Jurkat, Clone E6-1 (cell line): Measurements from ENCODE around the gene SIMC1.
"Not testable (repeated sequence)": the region's sequence is repeated elsewhere in the genome, so short reads cannot be mapped to it uniquely, and the experiment has no call there.

ENCODE experiments used
- DNase-seq: peaks from one replicate; pipeline ENCODE4 v3.0.0-alpha.2; 2011; ENCODE audit warnings: low read depth, low spot score
- H3K4me3 ChIP-seq: 2 replicates; pipeline ENCODE4 v1.5.1; 2011; ENCODE audit warnings: mild to moderate bottlenecking, low read length, control low read depth, moderate library complexity

The SIMC1 gene

GRCh38 chr5:176257871-176258505, 19.8 kb downstream of the SIMC1 start:
- not testable (repeated sequence) for DNase-seq

GRCh38 chr5:176260682-176261081, 22.5 kb downstream of the SIMC1 start:
- H3K4me3 ChIP-seq, DNase-seq: not testable (repeated sequence)

More at GRCh38 chr5:176257871-176258505, 19.8 kb downstream of the SIMC1 start:
- H3K4me3 ChIP-seq = not testable (repeated sequence)

GRCh38 chr5:176266448-176266847, 28.2 kb downstream of the SIMC1 start:
- not testable (repeated sequence) for DNase-seq, H3K4me3 ChIP-seq

GRCh38 chr5:176289018-176289417, 50.8 kb downstream of the SIMC1 start:
- not testable (repeated sequence) for H3K4me3 ChIP-seq, DNase-seq

- H3K4me3 ChIP-seq, DNase-seq: not testable (repeated sequence)
Measured at GRCh38 chr5:176290057-176290840, 52.0 kb downstream of the SIMC1 start.

GRCh38 chr5:176305356-176305755, 67.1 kb downstream of the SIMC1 start:
- not testable (repeated sequence) for H3K4me3 ChIP-seq, DNase-seq

- DNase-seq = no peak
- no peak overlapping the region for H3K4me3 ChIP-seq
Measured at GRCh38 chr5:176317534-176318374, 79.5 kb downstream of the SIMC1 start.

GRCh38 chr5:176319827-176320554, 81.8 kb downstream of the SIMC1 start:
- H3K4me3 ChIP-seq = no peak overlapping the region
- DNase-seq = peak; percentile 20

- DNase-seq = no peak
- H3K4me3 ChIP-seq = no peak overlapping the region
Measured at GRCh38 chr5:176320577-176320976, 82.4 kb downstream of the SIMC1 start.

- H3K4me3 ChIP-seq = no peak overlapping the region
- DNase-seq = no peak
Measured at GRCh38 chr5:176334031-176334770, 96.0 kb downstream of the SIMC1 start.

GRCh38 chr5:176337913-176338312, 99.7 kb downstream of the SIMC1 start:
- DNase-seq = no peak
- no peak overlapping the region for H3K4me3 ChIP-seq

GRCh38 chr5:176339304-176339703, 101.1 kb downstream of the SIMC1 start:
- DNase-seq = no peak
- H3K4me3 ChIP-seq = no peak overlapping the region

GRCh38 chr5:176341325-176342157, 103.3 kb downstream of the SIMC1 start:
- H3K4me3 ChIP-seq = no peak overlapping the region
- no peak for DNase-seq

GRCh38 chr5:176342158-176342483, 103.9 kb downstream of the SIMC1 start:
- H3K4me3 ChIP-seq = no peak overlapping the region
- DNase-seq = no peak

GRCh38 chr5:176342766-176343458, 104.7 kb downstream of the SIMC1 start:
- H3K4me3 ChIP-seq = no peak overlapping the region
- no peak for DNase-seq

- H3K4me3 ChIP-seq = no peak overlapping the region
- DNase-seq = no peak
Measured at GRCh38 chr5:176350416-176350815, 112.2 kb downstream of the SIMC1 start.
